Panc1 (cell line): ENCODE measurements around the gene PITRM1. TPM values are rescaled to one million over a fixed set of nuclear protein-coding genes. Genes with fewer than 3 reads are reported as not detected.

Source experiments
- ATAC-seq: fragments of 200-7000 bp; cut with Tn5 transposase; 2 replicates; pipeline ENCODE4 v1.9.1; 2020; ENCODE audit warnings: mild to moderate bottlenecking, moderate library complexity
- BruUV-seq: library from RNA; stranded (reverse); fragments of 400-500 nt; replicated peaks from 2 replicates; lab custom pipeline; 2021; lab: Mats Ljungman, UMichigan
- CTCF ChIA-PET: fragments of 300-600 bp; sonication (Branson Sonifier 250); formaldehyde crosslinking; loops from one replicate; lab custom pipeline; 2022; ENCODE audit warnings: antibody characterized with exemption; lab: Charles Lee
- POLR2A ChIA-PET: fragments of 300-600 bp; sonication (Branson Sonifier 250); formaldehyde crosslinking; loops from one replicate; lab custom pipeline; 2022; ENCODE audit warnings: antibody characterized with exemption; lab: Charles Lee
- DNase-seq: peaks from one replicate; pipeline ENCODE4 v3.0.0-alpha.2; 2010; ENCODE audit warnings: low read depth, low spot score
- H3K27ac ChIP-seq: 2 replicates; pipeline ENCODE4 v1.5.1; 2011; ENCODE audit warnings: mild to moderate bottlenecking, low read length, inconsistent platforms
- H3K27me3 ChIP-seq: fragments of 200-500 bp; sonication (Bioruptor generic); 2 replicates; pipeline ENCODE4 v1.6.0; 2014; ENCODE audit warnings: low read length, inconsistent platforms; ENCODE audit not compliant: control insufficient read depth, insufficient read depth
- H3K36me3 ChIP-seq: fragments of 200-500 bp; sonication (Bioruptor generic); 2 replicates; pipeline ENCODE4 v1.5.1; 2014; ENCODE audit warnings: inconsistent platforms, mild to moderate bottlenecking, low read length, moderate library complexity; ENCODE audit not compliant: control insufficient read depth, insufficient read depth
- H3K4me1 ChIP-seq: 2 replicates; pipeline ENCODE4 v1.5.1; 2011; ENCODE audit warnings: inconsistent platforms, mild to moderate bottlenecking, low read length, moderate library complexity; ENCODE audit not compliant: control insufficient read depth, insufficient read depth
- H3K4me3 ChIP-seq, 2 experiments: 2 replicates each; pipeline ENCODE4 v1.5.1; 2011 to 2012; ENCODE audit warnings: low read depth in 2 of 2, low read length in 2 of 2, mild to moderate bottlenecking in 2 of 2, inconsistent platforms in 1 of 2, moderate library complexity in 1 of 2
- H3K9me3 ChIP-seq: fragments of 200-500 bp; sonication (Bioruptor generic); 2 replicates; pipeline ENCODE4 v1.5.1; 2014; ENCODE audit warnings: low read depth, mild to moderate bottlenecking, inconsistent platforms, low read length, moderate library complexity; ENCODE audit not compliant: control insufficient read depth, insufficient read depth
- POLR2AphosphoS5 ChIP-seq: IDR thresholded peaks from 2 replicates; pipeline ENCODE4 v1.6.1; 2012; ENCODE audit warnings: mild to moderate bottlenecking, low read depth, low read length, moderate library complexity
- SIN3A ChIP-seq: IDR thresholded peaks from 2 replicates; pipeline ENCODE4 v1.6.1; 2012; ENCODE audit warnings: low read depth, mild to moderate bottlenecking, low read length, moderate library complexity, borderline replicate concordance; ENCODE audit not compliant: insufficient read depth
- TCF7L2 ChIP-seq: IDR thresholded peaks from 2 replicates; pipeline ENCODE4 v1.6.1; 2011; ENCODE audit warnings: mild to moderate bottlenecking, low read depth, low read length, inconsistent platforms
- in situ Hi-C: cut with HindIII; loops from 2 replicates; pipeline ENCODE4 v1.10.0; 2016; ENCODE audit warnings: low sequenced_read_pairs, low pct_unique_long_range_greater_than_20kb
- intact Hi-C: fragments of 100-400 bp; cut with micrococcal nuclease; formaldehyde crosslinking; loops from one replicate; pipeline ENCODE4 v1.10.0; 2022; ENCODE audit not compliant: unreplicated experiment
- total RNA-seq: library from RNA; stranded (reverse); gene quantifications from one replicate; pipeline ENCODE4 v1.2.1, GENCODE V29; 2021; ENCODE audit not compliant: unreplicated experiment
- TF ChIP-seq, protein P1 (sequence below), 2 experiments: IDR thresholded peaks; 2 replicates each; pipeline ENCODE4 v1.6.1; 2011 to 2012; ENCODE audit warnings: low read depth in 2 of 2, control low read depth in 1 of 2, low read length in 1 of 2, mild to moderate bottlenecking in 1 of 2, moderate library complexity in 1 of 2; ENCODE audit not compliant: insufficient read depth in 1 of 2
- TF ChIP-seq, protein P2 (sequence below): fragments of 450-650 bp; IDR thresholded peaks from 2 replicates; pipeline ENCODE4 v1.5.1; 2017; ENCODE audit warnings: mild to moderate bottlenecking

PITRM1 gene
- total RNA-seq, 1 experiment from 2014 or later = 63.5 TPM

DNA sequence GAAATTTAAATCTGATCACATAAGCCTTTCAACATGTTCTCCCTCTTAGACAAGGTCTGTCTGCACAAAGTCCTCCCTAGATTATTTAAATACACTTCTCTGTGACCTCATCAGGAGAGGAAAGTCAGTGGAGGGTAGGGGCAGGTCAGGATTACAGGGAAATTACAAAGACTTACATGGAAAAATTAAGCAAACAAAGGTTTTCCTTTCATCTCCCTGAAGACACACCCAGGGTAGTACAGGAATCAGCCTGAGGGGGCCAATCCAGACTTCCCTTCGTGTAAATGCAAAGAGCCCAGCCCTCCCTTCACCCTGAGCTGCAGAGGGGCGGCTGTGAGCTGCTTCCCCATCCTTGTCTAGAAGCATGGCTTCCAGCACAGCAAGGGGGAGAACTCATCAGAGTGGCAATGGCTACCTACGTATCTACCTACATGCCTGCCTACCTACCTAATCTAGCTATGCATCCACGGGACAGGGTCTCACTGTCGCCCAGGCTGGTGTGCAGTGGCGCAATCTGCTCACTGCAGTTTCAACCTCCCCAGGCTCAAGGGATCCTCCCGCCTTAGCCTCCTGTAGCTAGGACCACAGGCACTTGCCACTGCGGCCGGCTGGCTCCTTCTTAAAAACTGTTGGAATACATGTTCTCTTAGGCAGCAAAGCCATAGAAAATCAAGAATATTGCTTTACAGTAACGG lies 33.2 kb downstream of the PITRM1 start:
- intact Hi-C loops = no loop called here
- no peaks in the 10 kb centered on the region for H3K27me3 ChIP-seq

DNA sequence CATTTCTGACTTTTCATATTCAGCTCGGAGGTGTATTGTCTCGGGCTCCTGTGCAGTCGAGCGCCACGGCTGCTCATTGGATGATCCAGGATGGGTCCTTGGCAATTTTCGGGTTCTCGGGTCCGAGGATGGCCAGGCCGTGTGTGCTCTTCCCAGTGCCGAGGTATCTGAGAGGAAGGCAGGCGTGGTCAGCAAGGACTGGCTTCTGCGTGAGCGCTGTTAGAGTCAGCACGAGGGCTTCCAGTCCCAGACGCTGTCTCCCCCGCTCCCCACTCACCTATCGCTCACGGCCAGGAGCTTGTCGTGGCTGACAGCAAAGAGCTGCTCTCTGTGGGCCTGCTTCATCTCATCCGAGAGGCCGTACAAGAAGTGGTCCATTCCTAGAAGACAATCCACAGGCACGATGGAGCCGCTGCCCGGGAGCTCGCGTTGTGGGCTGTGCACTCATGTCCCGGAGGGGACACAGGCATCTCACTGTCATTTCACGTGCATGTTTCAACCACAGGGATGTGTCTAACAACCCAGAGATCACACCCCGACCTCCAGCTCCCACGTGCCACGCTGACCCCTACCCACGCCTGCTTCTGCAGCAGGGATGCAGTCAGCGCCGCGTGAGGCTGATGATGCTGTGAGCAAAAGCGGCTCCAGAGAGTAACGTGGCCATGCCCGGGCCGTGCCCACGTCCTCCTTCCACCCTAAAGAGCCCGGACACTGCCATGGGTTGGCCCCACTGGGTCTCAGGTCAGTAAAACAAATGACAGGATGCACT lies 34.4 kb downstream of the PITRM1 start:
- H3K36me3 ChIP-seq = peaks cover 5% of the 10 kb centered on the region

More for the DNA sequence above, 33.2 kb downstream of the PITRM1 start:
- ATAC-seq (no peak), DNase-seq (no peak)
- TF ChIP-seq TCF7L2 (no peak), POLR2AphosphoS5 (no peak), SIN3A (no peak)
- TF ChIP-seq, protein P1, sequence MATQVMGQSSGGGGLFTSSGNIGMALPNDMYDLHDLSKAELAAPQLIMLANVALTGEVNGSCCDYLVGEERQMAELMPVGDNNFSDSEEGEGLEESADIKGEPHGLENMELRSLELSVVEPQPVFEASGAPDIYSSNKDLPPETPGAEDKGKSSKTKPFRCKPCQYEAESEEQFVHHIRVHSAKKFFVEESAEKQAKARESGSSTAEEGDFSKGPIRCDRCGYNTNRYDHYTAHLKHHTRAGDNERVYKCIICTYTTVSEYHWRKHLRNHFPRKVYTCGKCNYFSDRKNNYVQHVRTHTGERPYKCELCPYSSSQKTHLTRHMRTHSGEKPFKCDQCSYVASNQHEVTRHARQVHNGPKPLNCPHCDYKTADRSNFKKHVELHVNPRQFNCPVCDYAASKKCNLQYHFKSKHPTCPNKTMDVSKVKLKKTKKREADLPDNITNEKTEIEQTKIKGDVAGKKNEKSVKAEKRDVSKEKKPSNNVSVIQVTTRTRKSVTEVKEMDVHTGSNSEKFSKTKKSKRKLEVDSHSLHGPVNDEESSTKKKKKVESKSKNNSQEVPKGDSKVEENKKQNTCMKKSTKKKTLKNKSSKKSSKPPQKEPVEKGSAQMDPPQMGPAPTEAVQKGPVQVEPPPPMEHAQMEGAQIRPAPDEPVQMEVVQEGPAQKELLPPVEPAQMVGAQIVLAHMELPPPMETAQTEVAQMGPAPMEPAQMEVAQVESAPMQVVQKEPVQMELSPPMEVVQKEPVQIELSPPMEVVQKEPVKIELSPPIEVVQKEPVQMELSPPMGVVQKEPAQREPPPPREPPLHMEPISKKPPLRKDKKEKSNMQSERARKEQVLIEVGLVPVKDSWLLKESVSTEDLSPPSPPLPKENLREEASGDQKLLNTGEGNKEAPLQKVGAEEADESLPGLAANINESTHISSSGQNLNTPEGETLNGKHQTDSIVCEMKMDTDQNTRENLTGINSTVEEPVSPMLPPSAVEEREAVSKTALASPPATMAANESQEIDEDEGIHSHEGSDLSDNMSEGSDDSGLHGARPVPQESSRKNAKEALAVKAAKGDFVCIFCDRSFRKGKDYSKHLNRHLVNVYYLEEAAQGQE (IDR thresholded peaks at IDR 0.05; ENCODE audit: insufficient read depth in 1 of 2, low read depth in 2 of 2, low read length in 1 of 2) = no peak
- TF ChIP-seq, protein P2, sequence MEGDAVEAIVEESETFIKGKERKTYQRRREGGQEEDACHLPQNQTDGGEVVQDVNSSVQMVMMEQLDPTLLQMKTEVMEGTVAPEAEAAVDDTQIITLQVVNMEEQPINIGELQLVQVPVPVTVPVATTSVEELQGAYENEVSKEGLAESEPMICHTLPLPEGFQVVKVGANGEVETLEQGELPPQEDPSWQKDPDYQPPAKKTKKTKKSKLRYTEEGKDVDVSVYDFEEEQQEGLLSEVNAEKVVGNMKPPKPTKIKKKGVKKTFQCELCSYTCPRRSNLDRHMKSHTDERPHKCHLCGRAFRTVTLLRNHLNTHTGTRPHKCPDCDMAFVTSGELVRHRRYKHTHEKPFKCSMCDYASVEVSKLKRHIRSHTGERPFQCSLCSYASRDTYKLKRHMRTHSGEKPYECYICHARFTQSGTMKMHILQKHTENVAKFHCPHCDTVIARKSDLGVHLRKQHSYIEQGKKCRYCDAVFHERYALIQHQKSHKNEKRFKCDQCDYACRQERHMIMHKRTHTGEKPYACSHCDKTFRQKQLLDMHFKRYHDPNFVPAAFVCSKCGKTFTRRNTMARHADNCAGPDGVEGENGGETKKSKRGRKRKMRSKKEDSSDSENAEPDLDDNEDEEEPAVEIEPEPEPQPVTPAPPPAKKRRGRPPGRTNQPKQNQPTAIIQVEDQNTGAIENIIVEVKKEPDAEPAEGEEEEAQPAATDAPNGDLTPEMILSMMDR = no peak
- no peak overlapping the region for H3K27ac ChIP-seq
- no peaks in the 10 kb centered on the region for H3K4me1 ChIP-seq
- H3K36me3 ChIP-seq = peaks cover 5% of the 10 kb centered on the region
- CTCF ChIA-PET = no interaction called here
- in situ Hi-C loops = no loop called here
- H3K9me3 ChIP-seq = no peaks in the 10 kb centered on the region
- no TSS peak for BruUV-seq
- POLR2A ChIA-PET = no interaction called here
- no peak overlapping the region for H3K4me3 ChIP-seq

More for the DNA sequence above, 34.4 kb downstream of the PITRM1 start:
- Histone ChIP-seq H3K4me1 (no peaks in the 10 kb centered on the region), H3K27ac (no peak overlapping the region), H3K4me3 (no peak overlapping the region), H3K9me3 (no peaks in the 10 kb centered on the region), H3K27me3 (no peaks in the 10 kb centered on the region)
- BruUV-seq = no TSS peak
- in situ Hi-C loops = no loop called here
- DNase-seq (no peak), ATAC-seq (no peak)
- POLR2A ChIA-PET = no interaction called here
- CTCF ChIA-PET = interaction anchor here (0.5 kb wide), 1 partner anchor 17 kb away, joined by 9 read pairs; no protein-coding TSS in a partner anchor
- intact Hi-C loops = no loop called here
- TF ChIP-seq TCF7L2 (no peak), SIN3A (no peak), POLR2AphosphoS5 (no peak)
- TF ChIP-seq, protein P1 (IDR thresholded peaks at IDR 0.05; ENCODE audit: insufficient read depth in 1 of 2, low read depth in 2 of 2, low read length in 1 of 2) = no peak
